Loucy (cell line): ENCODE data around the gene SLC29A3.

Experiments used
- H2AFZ ChIP-seq: fragments of 200-600 bp; sonication (generic); 2 replicates; pipeline ENCODE4 v1.6.0; 2016; ENCODE audit warnings: antibody characterized with exemption, mild to moderate bottlenecking, low read length, moderate library complexity
- H3F3A ChIP-seq: fragments of 200-600 bp; 2 replicates; pipeline ENCODE4 v1.6.0; 2016; ENCODE audit warnings: antibody characterized with exemption, low read depth, mild to moderate bottlenecking
- H3K27me3 ChIP-seq: fragments of 200-600 bp; sonication (generic); 2 replicates; pipeline ENCODE4 v1.6.1; 2014; ENCODE audit warnings: low read length, mild to moderate bottlenecking; ENCODE audit not compliant: insufficient read depth, poor library complexity, severe bottlenecking
- H3K36me3 ChIP-seq: fragments of 200-600 bp; sonication (generic); 2 replicates; pipeline ENCODE4 v1.6.1; 2016; ENCODE audit warnings: low read length; ENCODE audit not compliant: insufficient read depth
- H3K4me1 ChIP-seq: fragments of 200-600 bp; sonication (generic); 2 replicates; pipeline ENCODE4 v1.5.1; 2014; ENCODE audit warnings: low read length, mild to moderate bottlenecking; ENCODE audit not compliant: insufficient read depth, poor library complexity, severe bottlenecking
- H3K4me2 ChIP-seq: fragments of 200-600 bp; sonication (generic); 2 replicates; pipeline ENCODE4 v1.6.0; 2014; ENCODE audit warnings: antibody characterized with exemption, low read length, low read depth, mild to moderate bottlenecking; ENCODE audit not compliant: poor library complexity, severe bottlenecking
- H3K4me3 ChIP-seq: fragments of 200-600 bp; sonication (generic); 2 replicates; pipeline ENCODE4 v1.5.1; 2014; ENCODE audit warnings: low read length, mild to moderate bottlenecking, mixed read lengths; ENCODE audit not compliant: poor library complexity, severe bottlenecking
- H3K79me2 ChIP-seq: fragments of 200-600 bp; sonication (generic); 2 replicates; pipeline ENCODE4 v1.6.1; 2014; ENCODE audit warnings: low read length; ENCODE audit not compliant: insufficient read depth
- H3K9ac ChIP-seq: fragments of 200-600 bp; sonication (generic); 2 replicates; pipeline ENCODE4 v1.6.0; 2014; ENCODE audit warnings: mild to moderate bottlenecking, low read depth, low read length, moderate library complexity; ENCODE audit not compliant: poor library complexity, severe bottlenecking
- H3K9me2 ChIP-seq: fragments of 200-600 bp; sonication (generic); replicated peaks from 2 replicates; pipeline ENCODE4 v1.6.1; 2016; ENCODE audit warnings: low read depth, low read length, mixed read lengths
- H3K9me3 ChIP-seq: fragments of 200-600 bp; sonication (generic); 2 replicates; pipeline ENCODE4 v1.6.1; 2014; ENCODE audit warnings: mild to moderate bottlenecking, antibody characterized with exemption, low read length, low read depth; ENCODE audit not compliant: insufficient read depth
- H4K20me1 ChIP-seq: fragments of 200-600 bp; sonication (generic); 2 replicates; pipeline ENCODE4 v1.6.0; 2014; ENCODE audit warnings: antibody characterized with exemption, low read length, mild to moderate bottlenecking; ENCODE audit not compliant: insufficient read depth, poor library complexity, severe bottlenecking
- CTCF ChIP-seq: fragments of 200-600 bp; sonication (generic); conservative IDR thresholded peaks from 2 replicates; pipeline ENCODE4 v1.5.1; 2014; ENCODE audit warnings: mild to moderate bottlenecking, antibody characterized with exemption, low read length
- EZH2phosphoT487 ChIP-seq: fragments of 200-600 bp; IDR thresholded peaks from 2 replicates; pipeline ENCODE4 v1.6.1; 2018; ENCODE audit warnings: antibody characterized with exemption, mild to moderate bottlenecking, moderate library complexity, borderline replicate concordance

Gene SLC29A3

GRCh38 chr10:71301371-71301916 lies 17.6 kb upstream of the SLC29A3 start:
- Histone ChIP-seq H3K36me3 (no peaks in the 10 kb centered on the region), H3K9me3 (no peaks in the 10 kb centered on the region), H3K4me2 (no peak overlapping the region)

GRCh38 chr10:71302451-71302850 lies 16.6 kb upstream of the SLC29A3 start:
- Histone ChIP-seq H4K20me1 (no peaks in the 10 kb centered on the region), H2AFZ (no peak overlapping the region), H3K36me3 (no peaks in the 10 kb centered on the region), H3K9ac (no peak overlapping the region), H3K27me3 (no peaks in the 10 kb centered on the region), H3K4me1 (no peaks in the 10 kb centered on the region), H3K4me2 (no peak overlapping the region), H3K9me2 (no peaks in the 10 kb centered on the region), H3K4me3 (no peak overlapping the region), H3F3A (no peaks in the 10 kb centered on the region), H3K79me2 (no peaks in the 10 kb centered on the region), H3K9me3 (no peaks in the 10 kb centered on the region)
- TF ChIP-seq CTCF (no peak), EZH2phosphoT487 (no peak)

More at GRCh38 chr10:71301371-71301916, 17.6 kb upstream of the SLC29A3 start:
- no peaks in the 10 kb centered on the region for H3K27me3 ChIP-seq
- TF ChIP-seq CTCF (no peak), EZH2phosphoT487 (no peak)
- H3K4me1 ChIP-seq, result no peaks in the 10 kb centered on the region
- no peaks in the 10 kb centered on the region for H3F3A ChIP-seq
- no peaks in the 10 kb centered on the region for H3K9me2 ChIP-seq
- H2AFZ ChIP-seq, result no peak overlapping the region
- no peak overlapping the region for H3K9ac ChIP-seq
- H3K4me3 ChIP-seq, result no peak overlapping the region
- H4K20me1 ChIP-seq, result no peaks in the 10 kb centered on the region
- no peaks in the 10 kb centered on the region for H3K79me2 ChIP-seq

GRCh38 chr10:71302874-71303568 lies 16.0 kb upstream of the SLC29A3 start:
- H3K79me2 ChIP-seq, result no peaks in the 10 kb centered on the region
- H3K4me3 ChIP-seq, result no peak overlapping the region
- H3K36me3 ChIP-seq, result no peaks in the 10 kb centered on the region
- no peaks in the 10 kb centered on the region for H3F3A ChIP-seq
- no peaks in the 10 kb centered on the region for H3K27me3 ChIP-seq
- no peaks in the 10 kb centered on the region for H3K9me3 ChIP-seq
- H4K20me1 ChIP-seq, result no peaks in the 10 kb centered on the region
- H3K9me2 ChIP-seq, result no peaks in the 10 kb centered on the region
- peak overlapping the region; percentile 74 for H2AFZ ChIP-seq
- no peak overlapping the region for H3K9ac ChIP-seq
- TF ChIP-seq CTCF, result peak; percentile 71
- TF ChIP-seq EZH2phosphoT487, result no peak
- no peaks in the 10 kb centered on the region for H3K4me1 ChIP-seq
- no peak overlapping the region for H3K4me2 ChIP-seq
